AG09319 (cell line): ENCODE measurements around the gene FRY.
"Not testable (repeated sequence)": the region's sequence is repeated elsewhere in the genome, so short reads cannot be mapped to it uniquely, and the experiment has no call there.

Experiments
- DNase-seq: peaks from one replicate; pipeline ENCODE4 v3.0.0-alpha.2; 2010; ENCODE audit warnings: low read depth; ENCODE audit errors: extremely low read depth
- CTCF ChIP-seq: IDR thresholded peaks from 2 replicates; pipeline ENCODE4 v1.5.1; 2011; ENCODE audit warnings: low read depth, mild to moderate bottlenecking, inconsistent platforms, low read length, moderate library complexity

FRY gene

DNA sequence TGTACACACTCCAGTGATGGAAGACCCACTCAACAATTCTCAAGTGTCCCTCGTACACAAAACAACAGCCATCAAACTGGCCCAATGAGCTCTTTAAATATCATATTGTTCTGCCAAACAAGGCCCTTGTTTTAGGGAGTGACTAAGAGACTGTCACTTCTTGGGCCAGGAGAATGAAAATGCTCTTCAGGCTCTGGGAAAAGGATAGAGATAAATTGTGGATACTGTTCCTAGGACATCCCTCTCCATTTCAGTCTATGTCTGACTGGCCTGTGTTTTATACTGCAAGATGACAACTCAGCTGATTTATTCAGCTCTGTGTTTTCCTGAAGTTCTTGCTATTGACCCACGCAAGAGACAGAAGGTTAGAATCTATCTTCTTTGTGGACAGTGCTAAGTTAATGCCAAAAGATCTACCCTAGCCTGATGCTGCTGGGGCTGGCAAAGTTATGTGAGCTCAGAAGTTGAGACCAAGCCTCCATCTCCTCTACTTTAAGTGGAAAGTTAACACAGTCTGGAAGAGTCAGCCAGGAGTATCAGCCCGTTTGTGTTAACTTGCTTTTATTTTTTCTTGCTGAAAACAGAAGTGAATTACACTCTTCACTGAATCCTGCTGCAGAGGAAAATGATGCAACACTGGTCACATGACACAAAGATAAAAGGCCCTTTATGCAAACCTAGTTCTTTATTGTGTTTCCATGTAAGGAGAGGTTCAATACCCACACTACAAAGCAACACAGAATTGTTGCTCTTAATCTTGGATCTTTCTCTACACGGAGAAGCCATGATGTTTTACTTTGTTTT is 14.6 kb downstream of the FRY start:
- no peak for DNase-seq

GRCh38 chr13:32047088-32047487 is 15.5 kb downstream of the FRY start:
- TF ChIP-seq CTCF: no peak
- no peak for DNase-seq

More for the DNA sequence above, 14.6 kb downstream of the FRY start:
- no peak for TF ChIP-seq CTCF

GRCh38 chr13:32047793-32048192 is 16.2 kb downstream of the FRY start:
- DNase-seq: no peak
- TF ChIP-seq CTCF: no peak

DNA sequence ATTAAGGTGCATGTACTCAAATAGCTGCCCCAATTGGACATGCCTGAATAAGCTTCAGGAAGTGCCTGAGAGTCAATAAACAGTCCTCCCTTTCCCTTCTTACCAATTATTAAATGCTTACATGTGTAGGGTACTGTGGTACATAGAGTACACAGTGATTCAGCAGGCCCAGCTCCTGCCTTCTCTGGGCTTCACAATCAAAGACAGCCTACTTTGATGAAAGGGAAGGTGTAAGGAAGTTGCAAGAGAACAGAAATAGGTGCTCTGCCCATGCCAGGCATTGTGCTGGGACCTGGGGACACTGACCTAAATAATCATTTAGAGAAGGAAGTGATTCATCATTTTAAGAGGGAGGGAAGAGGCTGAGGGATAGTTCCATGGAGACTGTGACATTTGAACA is 17.2 kb downstream of the FRY start:
- DNase-seq: no peak
- TF ChIP-seq CTCF: no peak

DNA sequence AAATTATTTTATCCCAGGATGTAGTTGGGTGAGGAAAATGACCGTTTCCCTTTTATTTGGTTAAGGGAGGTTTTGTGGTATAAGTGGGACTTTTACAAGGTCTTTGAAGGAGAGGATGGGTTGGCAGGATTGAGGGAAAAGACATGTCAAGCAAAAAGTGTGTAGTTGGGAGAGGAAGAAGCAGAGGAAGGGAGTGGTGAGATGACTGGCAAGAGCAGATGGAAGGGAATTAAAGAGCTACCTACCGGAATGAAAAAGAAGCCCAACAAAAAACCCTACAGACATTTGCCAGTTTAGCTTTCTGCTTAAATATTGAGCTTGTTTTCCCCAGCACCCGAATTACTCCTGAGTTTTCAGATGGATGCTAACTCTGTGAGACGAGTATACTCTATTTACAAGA is 19.6 kb downstream of the FRY start:
- no peak for DNase-seq
- no peak for TF ChIP-seq CTCF

DNA sequence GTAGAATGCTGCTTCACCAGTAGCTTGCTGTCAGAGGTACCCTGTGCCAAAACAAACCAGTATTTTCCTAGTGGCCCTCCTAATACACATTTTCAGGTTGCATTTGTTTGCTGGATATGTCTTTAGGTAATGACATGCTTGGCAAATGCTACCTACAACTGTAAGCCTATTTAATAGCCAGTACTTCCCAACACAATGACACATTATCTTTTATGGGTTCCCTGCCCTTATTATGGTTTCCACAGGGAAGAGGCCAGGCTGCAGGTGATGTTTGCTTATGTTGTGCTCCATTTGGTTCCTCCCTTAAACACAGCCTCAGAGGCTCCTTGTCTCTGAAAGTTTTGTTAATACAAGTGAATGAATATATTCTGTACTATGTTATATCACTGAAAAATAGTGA is 24.7 kb downstream of the FRY start:
- no peak for TF ChIP-seq CTCF

GRCh38 chr13:32057325-32057724 is 25.8 kb downstream of the FRY start:
- DNase-seq: not testable (repeated sequence)

More for the DNA sequence above, 24.7 kb downstream of the FRY start:
- no peak for DNase-seq

- TF ChIP-seq CTCF: no peak
- no peak for DNase-seq
Observed at GRCh38 chr13:32059511-32059984, 28.0 kb downstream of the FRY start.
